Measurements from ENCODE around the gene CADM1. TPM values are rescaled to one million over a fixed set of nuclear protein-coding genes. Genes with fewer than 3 reads are reported as not detected.

CADM1 gene
- total and polyA plus RNA-seq, 4 donors, result 31.7 to 243 (median 77.9) TPM

DNA sequence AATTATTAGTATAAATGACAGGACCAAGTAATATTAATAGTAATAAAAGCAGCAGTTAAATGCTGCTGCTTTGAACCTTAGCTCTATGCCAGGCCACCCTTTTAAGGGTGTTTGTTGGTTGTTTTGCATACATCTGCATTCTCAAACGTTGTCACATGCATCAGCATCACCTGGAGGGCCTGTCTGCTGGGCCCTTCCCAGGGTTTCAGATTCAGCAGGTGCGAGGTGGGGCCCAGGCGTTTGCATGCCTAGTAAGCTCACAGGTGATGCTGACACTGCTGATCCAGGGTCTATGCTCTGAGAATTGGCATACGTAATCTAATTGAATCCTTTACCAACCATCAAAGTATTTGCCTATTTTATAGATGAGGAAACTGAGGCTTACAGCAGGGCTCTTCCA, 246.5 kb downstream of the CADM1 start:
- ATAC-seq (ENCODE audit: insufficient read depth, low FRiP score), result no peak
- no peak for DNase-seq
- H3K9ac ChIP-seq (ENCODE audit: insufficient read depth in 1 of 2, low read length in 2 of 2), result no peak overlapping the region
- TF ChIP-seq, protein P1, sequence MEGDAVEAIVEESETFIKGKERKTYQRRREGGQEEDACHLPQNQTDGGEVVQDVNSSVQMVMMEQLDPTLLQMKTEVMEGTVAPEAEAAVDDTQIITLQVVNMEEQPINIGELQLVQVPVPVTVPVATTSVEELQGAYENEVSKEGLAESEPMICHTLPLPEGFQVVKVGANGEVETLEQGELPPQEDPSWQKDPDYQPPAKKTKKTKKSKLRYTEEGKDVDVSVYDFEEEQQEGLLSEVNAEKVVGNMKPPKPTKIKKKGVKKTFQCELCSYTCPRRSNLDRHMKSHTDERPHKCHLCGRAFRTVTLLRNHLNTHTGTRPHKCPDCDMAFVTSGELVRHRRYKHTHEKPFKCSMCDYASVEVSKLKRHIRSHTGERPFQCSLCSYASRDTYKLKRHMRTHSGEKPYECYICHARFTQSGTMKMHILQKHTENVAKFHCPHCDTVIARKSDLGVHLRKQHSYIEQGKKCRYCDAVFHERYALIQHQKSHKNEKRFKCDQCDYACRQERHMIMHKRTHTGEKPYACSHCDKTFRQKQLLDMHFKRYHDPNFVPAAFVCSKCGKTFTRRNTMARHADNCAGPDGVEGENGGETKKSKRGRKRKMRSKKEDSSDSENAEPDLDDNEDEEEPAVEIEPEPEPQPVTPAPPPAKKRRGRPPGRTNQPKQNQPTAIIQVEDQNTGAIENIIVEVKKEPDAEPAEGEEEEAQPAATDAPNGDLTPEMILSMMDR (IDR thresholded peaks at IDR 0.05; ENCODE audit: control extremely low read depth, extremely low read depth), result no peak
- H3K27ac ChIP-seq (ENCODE audit: low read depth in 1 of 2, low read length in 1 of 2), result no peak overlapping the region
- peaks cover 0 to 14% (median 1%) of the 10 kb centered on the region in 5 donors for H3K4me1 ChIP-seq (ENCODE audit: control insufficient read depth in 5 of 5, insufficient read depth in 5 of 5, low read length in 5 of 5)
- no peaks in the 10 kb centered on the region for H3K9me3 ChIP-seq (ENCODE audit: control insufficient read depth in 4 of 4, insufficient read depth in 3 of 4, low read length in 3 of 4)
- peaks cover 0 to 1% (median 0%) of the 10 kb centered on the region in 4 donors for H3K36me3 ChIP-seq (ENCODE audit: control insufficient read depth in 4 of 4, insufficient read depth in 4 of 4, low read length in 4 of 4)
- 75 to 76% methylated on average over 4 of the region's 4 CpGs for WGBS, 2 donors
- no peak overlapping the region for H3K4me3 ChIP-seq
- H3K27me3 ChIP-seq (ENCODE audit: control insufficient read depth in 3 of 3, insufficient read depth in 3 of 3, low read length in 2 of 3), result no peaks in the 10 kb centered on the region

DNA sequence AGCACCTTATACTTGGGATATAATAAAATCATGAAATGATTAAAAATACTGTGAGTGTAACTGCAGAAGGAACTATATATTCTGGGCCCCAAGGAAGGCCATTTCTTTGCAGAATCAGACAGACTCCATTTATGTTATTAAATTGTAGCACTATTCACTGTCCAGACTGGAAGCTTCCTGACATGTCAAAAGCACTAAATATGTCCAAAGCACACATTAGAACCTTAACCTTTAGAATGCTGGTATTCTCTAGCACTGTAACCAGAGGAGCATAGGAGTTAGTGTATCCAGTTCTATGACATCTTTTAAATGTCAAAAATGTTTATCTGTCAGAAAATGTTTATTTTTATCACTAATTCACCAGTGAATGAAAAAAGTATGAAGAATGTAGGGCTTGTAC, 246.9 kb downstream of the CADM1 start:
- ATAC-seq (ENCODE audit: insufficient read depth, low FRiP score) (no peak), DNase-seq (no peak)
- H3K4me1 ChIP-seq (ENCODE audit: control insufficient read depth in 5 of 5, insufficient read depth in 5 of 5, low read length in 5 of 5), result peaks cover 0 to 14% (median 1%) of the 10 kb centered on the region in 5 donors
- H3K36me3 ChIP-seq (ENCODE audit: control insufficient read depth in 4 of 4, insufficient read depth in 4 of 4, low read length in 4 of 4), result peaks cover 0 to 1% (median 0%) of the 10 kb centered on the region in 4 donors
- H3K4me3 ChIP-seq, result no peak overlapping the region
- H3K9ac ChIP-seq (ENCODE audit: insufficient read depth in 1 of 2, low read length in 2 of 2), result no peak overlapping the region
- TF ChIP-seq, protein P1 (IDR thresholded peaks at IDR 0.05; ENCODE audit: control extremely low read depth, extremely low read depth), result no peak
- no peak overlapping the region for H3K27ac ChIP-seq (ENCODE audit: low read depth in 1 of 2, low read length in 1 of 2)
- H3K27me3 ChIP-seq (ENCODE audit: control insufficient read depth in 3 of 3, insufficient read depth in 3 of 3, low read length in 2 of 3), result no peaks in the 10 kb centered on the region
- H3K9me3 ChIP-seq (ENCODE audit: control insufficient read depth in 4 of 4, insufficient read depth in 3 of 4, low read length in 3 of 4), result no peaks in the 10 kb centered on the region

DNA sequence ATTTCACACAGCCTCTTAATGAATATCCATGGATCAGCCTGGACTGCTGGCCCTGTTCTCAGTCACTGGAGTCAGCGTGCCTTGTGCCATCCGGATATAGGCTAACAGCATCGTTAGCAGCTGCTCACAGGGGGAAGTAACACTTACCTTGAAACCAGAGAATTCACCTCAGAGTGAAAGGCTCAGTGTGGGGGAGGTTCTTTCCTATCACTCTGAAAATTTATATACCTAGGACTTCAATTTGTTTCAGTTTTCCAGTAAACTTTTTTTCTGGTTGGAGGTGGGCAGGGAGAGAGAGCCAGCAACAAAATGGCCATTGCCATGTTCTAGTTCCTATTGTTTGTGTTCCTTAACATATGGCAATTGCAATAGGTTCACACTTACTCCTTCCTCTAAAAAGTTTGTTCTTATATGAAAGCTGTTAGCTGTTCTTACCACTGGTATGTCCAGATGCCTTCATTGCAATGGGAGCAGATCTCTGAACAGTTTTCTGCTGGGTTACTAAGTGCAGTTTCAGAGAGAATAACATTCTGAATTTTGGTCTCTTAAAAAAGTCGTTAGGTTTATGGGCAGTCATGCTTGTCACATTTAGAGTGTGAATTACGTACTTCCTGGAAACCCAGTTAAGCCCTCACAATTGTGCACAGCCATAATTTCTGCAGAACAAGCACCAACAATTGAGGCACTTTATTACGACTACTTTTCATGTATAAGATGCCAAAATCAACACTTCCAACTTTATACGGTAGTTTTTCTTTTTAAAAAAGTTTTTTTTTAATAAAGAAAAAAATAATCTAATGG, 247.6 kb downstream of the CADM1 start:
- Histone ChIP-seq H3K36me3 (ENCODE audit: control insufficient read depth in 4 of 4, insufficient read depth in 4 of 4, low read length in 4 of 4) (peaks cover 0 to 1% (median 0%) of the 10 kb centered on the region in 4 donors), H3K4me3 (no peak overlapping the region), H3K27me3 (ENCODE audit: control insufficient read depth in 3 of 3, insufficient read depth in 3 of 3, low read length in 2 of 3) (no peaks in the 10 kb centered on the region), H3K9ac (ENCODE audit: insufficient read depth in 1 of 2, low read length in 2 of 2) (no peak overlapping the region), H3K9me3 (ENCODE audit: control insufficient read depth in 4 of 4, insufficient read depth in 3 of 4, low read length in 3 of 4) (no peaks in the 10 kb centered on the region), H3K4me1 (ENCODE audit: control insufficient read depth in 5 of 5, insufficient read depth in 5 of 5, low read length in 5 of 5) (peaks cover 0 to 14% (median 1%) of the 10 kb centered on the region in 5 donors), H3K27ac (ENCODE audit: low read depth in 1 of 2, low read length in 1 of 2) (no peak overlapping the region)
- ATAC-seq (ENCODE audit: insufficient read depth, low FRiP score), result no peak
- TF ChIP-seq, protein P1 (IDR thresholded peaks at IDR 0.05; ENCODE audit: control extremely low read depth, extremely low read depth), result no peak
- DNase-seq, result peak in 1 of 3 donors; percentile 33
- WGBS, 2 donors, result 43 to 54% methylated on average over 7 of the region's 7 CpGs
